OCI-LY1 (cell line): ENCODE data around the gene SMC6.

Experiments used
- EZH2 ChIP-seq: fragments of 200-600 bp; sonication (generic), shearing (Covaris generic); IDR thresholded peaks from 2 replicates; pipeline ENCODE4 v1.8.0; 2017; ENCODE audit warnings: borderline replicate concordance, mixed run types, mild to moderate bottlenecking, antibody characterized with exemption, low read length, moderate library complexity, mixed read lengths
- TF ChIP-seq, protein P1 (sequence below): fragments of 200-600 bp; sonication (generic), shearing (Covaris generic); IDR thresholded peaks from 2 replicates; pipeline ENCODE4 v1.5.1; 2017; ENCODE audit warnings: mild to moderate bottlenecking, antibody characterized with exemption, low read length, moderate library complexity, mixed read lengths

GRCh38 chr2:17615147-17615546 is 138.5 kb downstream of the SMC6 start:
- TF ChIP-seq, protein P1, sequence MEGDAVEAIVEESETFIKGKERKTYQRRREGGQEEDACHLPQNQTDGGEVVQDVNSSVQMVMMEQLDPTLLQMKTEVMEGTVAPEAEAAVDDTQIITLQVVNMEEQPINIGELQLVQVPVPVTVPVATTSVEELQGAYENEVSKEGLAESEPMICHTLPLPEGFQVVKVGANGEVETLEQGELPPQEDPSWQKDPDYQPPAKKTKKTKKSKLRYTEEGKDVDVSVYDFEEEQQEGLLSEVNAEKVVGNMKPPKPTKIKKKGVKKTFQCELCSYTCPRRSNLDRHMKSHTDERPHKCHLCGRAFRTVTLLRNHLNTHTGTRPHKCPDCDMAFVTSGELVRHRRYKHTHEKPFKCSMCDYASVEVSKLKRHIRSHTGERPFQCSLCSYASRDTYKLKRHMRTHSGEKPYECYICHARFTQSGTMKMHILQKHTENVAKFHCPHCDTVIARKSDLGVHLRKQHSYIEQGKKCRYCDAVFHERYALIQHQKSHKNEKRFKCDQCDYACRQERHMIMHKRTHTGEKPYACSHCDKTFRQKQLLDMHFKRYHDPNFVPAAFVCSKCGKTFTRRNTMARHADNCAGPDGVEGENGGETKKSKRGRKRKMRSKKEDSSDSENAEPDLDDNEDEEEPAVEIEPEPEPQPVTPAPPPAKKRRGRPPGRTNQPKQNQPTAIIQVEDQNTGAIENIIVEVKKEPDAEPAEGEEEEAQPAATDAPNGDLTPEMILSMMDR, result no peak
- TF ChIP-seq EZH2, result no peak
